Esophagus squamous epithelium (tissue), 5 donors: ENCODE results near the gene PAK2. TPM values are rescaled to one million over a fixed set of nuclear protein-coding genes. Genes with fewer than 3 reads are reported as not detected.

ENCODE experiments used
- DNase-seq: peaks from one replicate; lab custom pipeline; 2025; lab: John Stamatoyannopoulos, UW
- H3K27ac ChIP-seq, 4 donors: fragments of 200-600 bp; sonication (generic); one replicate each; pipeline ENCODE4 v1.5.1; 2016 to 2019; ENCODE audit warnings: mild to moderate bottlenecking in 1 of 4
- H3K27me3 ChIP-seq, 4 donors: fragments of 200-600 bp; sonication (generic); 1 replicate in 3 of 4; 2 replicates in 1 of 4; pipeline versions ENCODE4 v1.5.1 to v1.6.0; 2017 to 2021; ENCODE audit warnings: antibody characterized with exemption in 1 of 4
- H3K36me3 ChIP-seq, 3 donors: fragments of 200-600 bp; sonication (generic); one replicate each; pipeline ENCODE4 v1.5.1; 2016 to 2019
- H3K4me1 ChIP-seq, 3 donors: fragments of 200-600 bp; sonication (generic); one replicate each; pipeline ENCODE4 v1.5.1; 2017 to 2019
- H3K4me3 ChIP-seq, 4 donors: fragments of 200-600 bp; sonication (generic); 1 replicate in 3 of 4; 2 replicates in 1 of 4; pipeline ENCODE4 v1.5.1; 2016 to 2019; ENCODE audit warnings: mild to moderate bottlenecking in 2 of 4, moderate library complexity in 1 of 4
- H3K9me3 ChIP-seq, 3 donors: fragments of 200-600 bp; sonication (generic); one replicate each; pipeline ENCODE4 v1.5.1; 2016 to 2019
- CTCF ChIP-seq, 6 experiments: fragments of 450-650 bp in 4 of 6; fragments of 200-600 bp in 2 of 6; sonication (generic) in 2 of 6; IDR thresholded peaks; one replicate each; pipeline ENCODE4 v1.5.1; 2016 to 2019; ENCODE audit warnings: antibody characterized with exemption in 6 of 6, mild to moderate bottlenecking in 4 of 6, moderate library complexity in 4 of 6
- POLR2A ChIP-seq, 4 donors: fragments of 450-650 bp; IDR thresholded peaks; one replicate each; pipeline ENCODE4 v1.6.1; 2017; ENCODE audit warnings: antibody characterized with exemption in 4 of 4, mild to moderate bottlenecking in 4 of 4, moderate library complexity in 3 of 4
- WGBS, 2 donors: methylation state at CpG; one replicate each; pipeline ENCODE4 v1.1.5; 2018; 5-methylcytosine and 5-hydroxymethylcytosine counted together
- intact Hi-C: fragments of 100-400 bp; cut with DNase I; formaldehyde crosslinking; loops from one replicate; pipeline ENCODE4 v1.15.0; 2022
- total RNA-seq, 4 donors: library from RNA; depleted of rRNA; stranded (reverse); fragments of >200 nt; gene quantifications; one replicate each; pipeline ENCODE4 v1.1.0, GENCODE V29; 2016
- donor health status: DM: yes; HTN: yes; CAD: no.

PAK2 gene
- 10 to 100 TPM; 24.6 to 42.9 (median 38.8) TPM for total RNA-seq

- intact Hi-C loops = no loop called here
- TF ChIP-seq POLR2A (IDR thresholded peaks at IDR 0.05) (peak in 1 of 4 donors; percentile 67), CTCF (IDR thresholded peaks at IDR 0.05) (peak in 2 of 6 experiments; percentile 4 to 19)
- peaks cover 0 to under 1% (median 0%) of the 10 kb centered on the region in 3 donors for H3K36me3 ChIP-seq
- peak within 1 kb of the TSS; percentile 96 to 99 (median 98) for H3K27ac ChIP-seq
- no peaks in the 10 kb centered on the region for H3K27me3 ChIP-seq
- H3K9me3 ChIP-seq = no peaks in the 10 kb centered on the region
- WGBS, 2 donors = 0 to 3% methylated on average over 9 to 13 of the region's 86 CpGs
- peaks cover 9 to 45% (median 11%) of the 10 kb centered on the region in 3 donors for H3K4me1 ChIP-seq
- DNase-seq = peak; percentile 56
- H3K4me3 ChIP-seq = peak within 1 kb of the TSS; percentile 86 to 96 (median 94)
Observed at GRCh38 chr3:196739671-196740480, at the start of gene PAK2. Gene PAK2 (plus strand): TSS chr3:196739857. CDS start chr3:196782647, 42,790 bp downstream.

GRCh38 chr3:196689941-196690660, 49.6 kb upstream of the PAK2 start:
- intact Hi-C loops = loop anchor here (5.0 kb wide), 1 partner anchor 83 kb away; no protein-coding TSS in a partner anchor
- no peaks in the 10 kb centered on the region for H3K36me3 ChIP-seq
- WGBS, 2 donors = 84 to 87% methylated on average over 16 to 17 of the region's 17 CpGs
- no peaks in the 10 kb centered on the region for H3K27me3 ChIP-seq
- no peak for DNase-seq
- H3K9me3 ChIP-seq = no peaks in the 10 kb centered on the region
- no peak overlapping the region for H3K4me3 ChIP-seq
- H3K27ac ChIP-seq = no peak overlapping the region
- TF ChIP-seq POLR2A (IDR thresholded peaks at IDR 0.05) (no peak), CTCF (IDR thresholded peaks at IDR 0.05) (no peak)
- H3K4me1 ChIP-seq = peaks cover 0 to 10% (median 2%) of the 10 kb centered on the region in 3 donors

- no peaks in the 10 kb centered on the region for H3K27me3 ChIP-seq
- intact Hi-C loops = no loop called here
- no peaks in the 10 kb centered on the region for H3K36me3 ChIP-seq
- no peaks in the 10 kb centered on the region for H3K9me3 ChIP-seq
- 63 to 65% methylated on average over 6 to 8 of the region's 8 CpGs for WGBS, 2 donors
- H3K4me3 ChIP-seq = no peak overlapping the region
- no peak overlapping the region for H3K27ac ChIP-seq
- DNase-seq = no peak
- TF ChIP-seq CTCF (IDR thresholded peaks at IDR 0.05) = no peak
- TF ChIP-seq POLR2A (IDR thresholded peaks at IDR 0.05) = no peak
- H3K4me1 ChIP-seq = peaks cover 0 to 10% (median 0%) of the 10 kb centered on the region in 3 donors
Observed at GRCh38 chr3:196691386-196691785, 48.3 kb upstream of the PAK2 start.

GRCh38 chr3:196694202-196694638, 45.4 kb upstream of the PAK2 start:
- no peaks in the 10 kb centered on the region for H3K27me3 ChIP-seq
- 0% methylated on average over 1 of the region's 1 CpG for WGBS, 2 donors
- no peaks in the 10 kb centered on the region for H3K36me3 ChIP-seq
- no peak overlapping the region for H3K4me3 ChIP-seq
- H3K4me1 ChIP-seq = no peaks in the 10 kb centered on the region
- H3K27ac ChIP-seq = no peak overlapping the region
- TF ChIP-seq POLR2A (IDR thresholded peaks at IDR 0.05) (no peak), CTCF (IDR thresholded peaks at IDR 0.05) (no peak)
- intact Hi-C loops = no loop called here
- no peaks in the 10 kb centered on the region for H3K9me3 ChIP-seq
- no peak for DNase-seq
